CD4-positive, alpha-beta T cell treated with Interleukin-2 at 100 ng/mL for 4 hours (primary cell): Measurements from ENCODE around the gene NMNAT3.

Source experiments
- DNase-seq: peaks from one replicate; pipeline ENCODE4 v3.0.0-alpha.2; 2020; ENCODE audit warnings: low spot score

The NMNAT3 gene

DNA sequence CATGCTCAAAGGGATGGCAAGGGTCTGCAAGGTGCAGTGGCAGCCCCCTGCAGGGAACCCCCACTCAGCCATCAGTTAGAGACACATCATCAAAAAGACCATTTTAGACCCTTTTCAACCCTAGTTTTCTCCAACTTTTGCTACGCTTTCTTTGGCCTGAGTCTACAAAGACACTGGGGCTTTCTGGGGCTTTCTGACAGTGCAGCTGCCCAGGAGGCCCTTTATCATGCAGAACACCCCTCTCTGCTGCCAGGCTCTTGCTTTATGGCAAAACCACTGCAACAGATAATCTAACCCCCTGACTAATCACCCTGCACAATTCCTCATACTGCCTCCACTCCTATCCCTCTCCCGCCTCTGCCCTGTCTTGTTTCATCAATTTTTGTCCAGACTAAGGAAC, 2.4 kb downstream of the NMNAT3 start:
- DNase-seq: no peak

DNA sequence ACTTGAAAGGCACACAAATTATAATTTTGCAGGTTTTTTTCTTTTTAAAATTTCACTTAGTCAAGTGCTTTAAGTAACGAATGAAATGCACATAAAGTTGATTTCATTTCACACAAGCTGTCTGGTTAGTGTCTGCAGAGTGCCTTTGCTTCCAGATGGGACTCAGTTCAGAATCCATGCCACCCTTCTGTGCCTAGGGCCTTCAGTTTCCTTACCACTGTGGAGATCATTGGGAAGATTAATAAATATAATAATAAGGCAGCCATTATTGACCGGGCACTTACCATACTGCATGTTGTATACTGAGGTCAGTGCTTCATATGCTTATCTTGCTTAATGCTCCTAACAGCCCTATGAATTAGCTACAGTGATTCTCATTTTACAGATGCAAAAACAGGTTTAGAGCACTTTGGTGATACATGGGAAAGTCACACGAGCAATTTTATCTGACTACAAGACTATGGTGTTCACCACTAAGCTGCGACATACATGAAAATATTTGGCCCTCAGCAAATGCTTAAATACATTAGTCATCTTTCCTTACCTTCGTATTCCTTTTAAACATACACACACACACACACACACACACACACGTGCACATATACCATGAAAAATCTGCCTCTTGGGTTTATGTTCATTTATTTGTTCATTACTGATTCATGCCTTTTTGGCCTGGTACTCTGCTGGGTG, 3.1 kb downstream of the NMNAT3 start:
- no peak for DNase-seq

DNA sequence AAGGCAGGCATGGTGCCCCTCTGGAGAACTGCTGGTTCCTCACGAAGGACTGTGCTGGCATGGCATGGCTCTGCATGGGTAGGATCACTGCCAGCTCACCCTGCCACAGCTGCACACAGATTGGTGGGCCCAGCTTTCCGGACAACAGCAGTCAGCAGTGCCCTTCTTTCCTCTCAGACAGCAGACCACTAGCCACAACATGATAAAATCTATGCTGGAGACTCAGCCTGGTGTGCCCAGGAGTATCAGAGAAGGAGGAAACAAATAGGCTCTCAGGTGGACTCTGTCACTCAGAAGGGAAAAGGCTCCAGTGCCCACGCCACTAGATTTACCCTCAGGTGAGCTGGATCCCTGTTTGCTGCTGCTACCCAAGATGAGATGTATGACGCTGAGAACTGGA, 4.9 kb downstream of the NMNAT3 start:
- no peak for DNase-seq

DNA sequence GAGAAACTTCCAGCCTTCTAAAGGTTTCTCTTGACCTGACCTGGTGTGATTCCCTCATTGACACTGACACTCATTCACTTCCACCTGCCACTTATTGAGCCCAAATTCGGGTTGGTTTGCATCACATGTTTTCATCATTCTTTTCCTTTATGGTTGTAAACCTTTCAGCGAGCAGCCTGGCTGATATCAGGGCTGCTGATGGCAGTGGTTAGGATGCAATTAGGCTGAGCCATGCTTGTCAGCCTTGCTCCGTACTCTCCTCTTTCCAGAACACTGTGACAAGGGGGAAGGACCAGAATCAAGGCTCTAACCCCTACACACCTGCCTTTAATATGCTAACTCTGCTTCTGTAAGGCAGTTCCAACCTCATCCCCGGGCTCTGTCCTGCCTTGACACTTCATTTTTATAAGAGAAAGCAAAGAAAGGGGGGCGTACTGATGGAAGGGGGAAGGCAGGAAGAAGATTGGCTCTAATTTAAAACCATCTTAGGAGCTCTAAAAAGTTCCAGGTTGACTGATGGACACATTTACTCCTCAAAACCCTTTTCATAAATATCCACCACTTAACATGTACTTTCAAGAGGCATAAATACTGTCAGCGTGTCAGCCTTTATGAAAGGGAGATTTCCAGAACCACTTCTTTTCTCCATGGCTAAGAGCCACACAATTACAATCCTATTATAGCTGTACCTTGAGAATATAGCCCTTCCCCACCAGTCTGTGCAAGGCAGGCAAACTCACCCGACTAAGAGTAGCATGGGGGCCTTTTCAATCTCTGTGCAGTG, 5.7 kb downstream of the NMNAT3 start:
- no peak for DNase-seq

DNA sequence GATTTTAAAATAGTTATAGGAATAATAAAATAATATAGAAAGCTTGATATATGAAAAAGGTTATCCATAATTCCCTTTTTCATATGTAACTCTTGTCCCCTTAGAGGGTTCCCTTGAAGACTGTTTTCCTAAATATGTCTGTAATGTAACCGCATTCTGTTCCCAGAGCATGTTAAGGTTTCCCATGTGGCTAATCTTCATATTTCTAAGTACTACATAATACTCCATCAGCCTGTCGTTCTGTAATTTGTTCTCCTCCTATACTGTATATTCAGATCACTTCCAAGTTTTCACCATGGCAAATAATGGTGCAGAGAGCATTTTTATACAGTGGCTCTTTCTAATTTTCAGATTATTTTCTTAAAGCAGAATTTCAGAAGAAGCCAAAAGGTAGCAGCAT, 6.7 kb downstream of the NMNAT3 start:
- DNase-seq: no peak

DNA sequence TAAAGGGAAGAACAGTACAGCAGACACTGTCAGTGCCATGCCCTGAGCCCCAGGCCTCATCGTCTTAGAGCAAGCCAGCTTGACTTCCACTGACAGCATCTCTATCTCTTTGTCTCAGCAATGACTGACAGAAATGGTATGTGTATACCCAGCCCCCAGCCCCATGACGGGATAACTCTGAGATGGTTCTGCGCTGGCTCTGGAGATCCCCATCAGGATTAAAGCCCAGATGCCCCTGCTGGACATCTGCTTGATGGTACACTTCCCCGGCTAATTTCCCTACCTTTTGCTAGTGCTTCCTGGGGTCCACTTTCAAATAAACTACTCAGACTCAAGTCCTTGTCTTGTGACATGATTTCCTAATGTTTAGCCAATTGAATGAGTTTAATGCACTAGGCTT, 7.6 kb downstream of the NMNAT3 start:
- DNase-seq: no peak

DNA sequence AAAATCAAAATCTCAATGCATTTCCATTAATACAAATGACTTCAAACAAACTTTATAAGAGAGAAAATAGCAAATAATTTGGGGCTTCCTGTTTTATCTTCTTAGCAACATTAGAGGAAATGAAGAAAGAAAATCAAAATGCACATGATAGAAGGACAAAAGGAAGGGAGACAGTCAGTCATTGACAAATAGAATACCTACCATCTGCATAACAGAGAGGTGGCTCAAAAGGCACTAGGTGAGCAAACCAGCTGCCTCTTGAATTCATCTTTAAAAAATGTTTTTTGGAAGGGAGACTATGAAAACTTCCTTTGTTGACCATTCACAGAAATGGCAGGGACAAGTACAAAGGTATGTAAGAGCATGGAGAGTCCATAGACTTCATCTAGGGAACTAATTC, 9.4 kb downstream of the NMNAT3 start:
- no peak for DNase-seq

DNA sequence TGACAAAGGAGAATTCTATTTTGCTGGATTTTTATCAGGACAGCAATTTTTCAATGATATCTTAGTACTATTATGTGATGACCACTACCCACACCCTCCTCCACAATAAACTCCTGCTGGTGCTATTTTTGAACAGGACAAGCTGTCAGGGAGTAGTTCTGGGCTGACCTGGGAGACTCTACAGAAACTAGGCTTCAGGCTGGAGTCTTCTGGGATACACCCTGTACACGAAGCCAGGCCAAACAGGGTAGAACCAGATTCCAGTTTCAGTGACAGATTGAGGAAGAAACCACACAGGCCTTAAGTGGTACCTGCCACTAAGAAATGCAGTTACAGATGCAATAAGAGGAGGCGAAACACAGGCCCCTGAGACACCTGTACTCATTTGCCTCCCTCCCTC, 12.8 kb downstream of the NMNAT3 start:
- no peak for DNase-seq

DNA sequence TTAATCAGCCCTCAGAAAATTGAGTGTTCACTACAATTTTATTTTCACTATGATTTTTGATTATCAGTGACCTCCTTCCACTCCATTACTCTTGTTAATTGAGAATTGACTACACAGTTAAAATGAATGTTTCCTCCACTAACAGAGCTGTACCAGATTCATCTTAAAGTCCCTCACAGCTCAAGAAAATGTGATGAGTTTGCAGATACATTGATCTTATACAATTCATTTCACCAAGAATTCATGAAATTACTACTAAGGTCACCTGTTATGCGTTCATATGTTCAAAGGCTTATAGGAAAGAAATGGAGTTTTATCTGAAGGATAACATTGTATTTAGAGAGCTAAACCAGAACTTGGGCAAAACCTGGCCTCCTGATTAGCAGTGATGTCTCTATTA, 17.5 kb downstream of the NMNAT3 start:
- DNase-seq: no peak

DNA sequence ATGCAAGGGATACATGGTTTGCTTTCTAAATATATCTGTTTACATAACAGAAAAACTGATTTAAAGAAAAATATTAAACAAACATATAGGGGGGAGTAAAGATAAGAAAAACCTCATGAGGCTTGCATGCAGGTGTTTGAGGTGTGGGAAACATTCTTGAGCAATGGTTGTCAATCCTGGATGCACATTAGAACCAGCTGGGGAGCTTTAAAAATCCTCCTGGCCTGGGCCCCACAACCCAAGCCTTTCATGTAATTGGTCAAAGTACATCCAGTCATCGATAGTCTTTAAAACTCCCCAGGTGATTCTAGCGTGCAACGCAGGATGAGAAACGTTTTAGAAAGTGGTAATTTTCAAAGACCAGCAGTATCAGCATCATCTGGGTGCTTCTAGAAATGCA, 18.3 kb downstream of the NMNAT3 start:
- DNase-seq: no peak

DNA sequence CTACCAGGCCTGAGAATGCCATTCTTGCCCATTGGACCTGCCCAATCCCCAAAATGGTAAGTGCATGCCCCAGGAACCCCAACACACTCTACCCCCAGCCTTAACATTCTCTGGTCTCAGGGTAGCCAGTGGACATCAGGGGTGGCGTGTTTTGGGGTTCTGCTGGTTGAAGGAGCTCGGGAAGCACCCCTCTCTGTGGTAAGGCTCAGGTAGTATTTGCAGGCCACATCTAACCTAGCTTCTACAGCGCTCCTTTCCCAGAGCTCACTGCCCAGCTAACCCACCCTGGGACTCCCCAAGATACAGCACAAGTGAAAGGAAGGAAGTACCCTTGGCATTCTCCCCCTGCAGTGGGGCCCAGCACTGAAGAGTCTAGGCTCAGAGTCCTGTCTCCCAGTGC, 19.8 kb downstream of the NMNAT3 start:
- DNase-seq: no peak

DNA sequence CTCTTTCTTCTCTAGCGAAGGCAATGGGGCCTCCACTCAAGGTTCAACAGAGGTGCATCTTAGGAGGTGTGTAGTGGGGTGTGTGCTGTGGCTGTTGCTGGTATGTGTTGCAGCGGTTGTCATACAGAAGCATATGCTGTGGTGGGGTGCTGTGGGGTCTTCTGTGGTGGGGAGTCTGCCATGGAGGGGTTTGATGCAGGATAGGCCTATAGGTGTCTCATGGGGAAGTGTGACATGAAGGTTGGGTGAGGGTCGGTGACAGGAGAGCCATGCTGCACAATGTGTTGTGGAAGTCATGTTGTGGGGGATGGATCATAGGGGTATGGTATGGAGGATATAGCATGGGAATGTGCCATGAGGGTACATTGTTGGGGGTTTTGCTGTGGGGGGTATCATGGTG, 20.3 kb downstream of the NMNAT3 start:
- no peak for DNase-seq

DNA sequence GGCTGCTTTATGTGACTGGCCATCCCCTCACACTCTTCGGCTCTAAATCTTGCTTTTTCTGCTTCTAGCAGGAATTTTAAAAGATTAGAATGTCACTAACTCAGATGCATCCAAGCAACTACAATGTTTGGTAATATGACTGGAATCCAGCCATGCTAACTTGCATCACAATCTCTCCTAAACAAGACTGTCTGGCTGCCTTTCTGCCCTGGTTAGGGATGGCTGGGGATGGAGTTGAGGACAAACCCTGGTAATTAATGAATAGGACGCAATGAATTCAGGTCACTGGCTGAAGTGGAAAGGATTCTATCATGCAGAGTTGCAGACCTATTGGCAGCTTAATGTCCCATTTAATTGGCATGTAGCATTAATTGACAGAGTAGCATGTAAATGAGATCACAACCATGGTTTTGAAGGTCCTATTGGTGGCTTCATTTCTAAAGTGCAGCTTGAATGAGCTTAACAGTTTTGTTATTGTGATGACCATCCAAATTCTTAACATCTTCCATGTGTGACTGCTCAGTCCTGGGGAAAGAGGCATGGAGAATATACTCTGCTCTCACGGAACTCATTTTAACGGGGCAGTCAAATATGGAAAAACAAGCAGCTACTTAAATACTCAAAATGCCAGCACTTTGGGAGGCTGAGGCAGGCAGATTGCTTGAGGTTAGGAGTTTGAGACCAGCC, 21.7 kb downstream of the NMNAT3 start:
- no peak for DNase-seq

DNA sequence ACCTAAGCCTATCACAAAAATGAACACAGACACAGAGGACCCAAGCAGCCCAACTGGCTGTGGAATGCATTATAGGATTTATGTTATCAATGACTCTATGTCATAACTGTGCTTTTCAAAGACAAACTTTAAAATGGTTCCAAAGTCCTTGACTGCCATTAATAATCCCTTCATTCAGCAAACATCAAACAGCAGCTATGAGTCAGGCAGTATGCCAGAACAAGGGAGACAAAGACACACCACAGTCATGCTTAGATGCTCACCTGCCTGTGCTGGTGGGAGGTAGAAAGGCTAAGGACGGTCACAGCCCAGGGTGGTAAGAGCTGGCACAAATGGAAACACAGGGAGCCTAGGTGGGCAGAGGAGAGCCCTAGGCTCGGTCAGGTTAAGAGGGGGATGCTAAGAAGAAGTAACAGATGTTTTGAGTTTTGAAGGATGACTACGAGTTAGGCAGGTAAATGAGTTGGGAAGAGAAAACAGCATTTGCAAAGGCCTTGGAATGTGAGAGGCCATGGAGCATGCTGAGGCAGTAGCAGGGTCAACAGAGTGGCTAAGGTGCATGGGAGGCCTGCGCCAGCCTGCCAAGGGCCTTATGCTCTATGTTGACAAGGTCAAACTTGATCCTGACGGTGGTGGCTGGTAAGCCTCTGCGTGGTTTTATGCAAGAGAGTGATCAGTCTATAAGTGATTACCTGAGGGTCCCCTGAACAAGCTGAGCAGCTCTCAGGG, 23.0 kb downstream of the NMNAT3 start:
- DNase-seq: no peak

DNA sequence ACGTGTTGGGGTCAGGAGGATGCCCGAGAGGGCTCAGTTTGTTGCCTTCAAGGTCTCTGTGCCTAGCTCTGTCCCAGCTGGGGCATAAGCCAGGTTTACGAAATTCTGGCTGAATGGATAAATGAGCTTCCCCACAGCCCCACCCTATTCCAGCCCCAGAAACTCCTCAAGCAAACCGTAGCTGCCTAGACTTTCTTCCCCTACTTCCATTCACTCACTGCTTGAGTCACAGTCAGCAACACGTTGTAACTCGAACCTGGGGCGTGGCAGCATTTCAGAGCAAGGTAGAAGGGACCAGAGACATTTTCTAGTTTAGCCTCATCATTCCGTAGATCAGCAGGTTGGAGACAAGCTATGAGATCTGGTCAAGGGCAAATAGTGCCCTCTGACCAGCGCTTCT, 24.2 kb downstream of the NMNAT3 start:
- no peak for DNase-seq

DNA sequence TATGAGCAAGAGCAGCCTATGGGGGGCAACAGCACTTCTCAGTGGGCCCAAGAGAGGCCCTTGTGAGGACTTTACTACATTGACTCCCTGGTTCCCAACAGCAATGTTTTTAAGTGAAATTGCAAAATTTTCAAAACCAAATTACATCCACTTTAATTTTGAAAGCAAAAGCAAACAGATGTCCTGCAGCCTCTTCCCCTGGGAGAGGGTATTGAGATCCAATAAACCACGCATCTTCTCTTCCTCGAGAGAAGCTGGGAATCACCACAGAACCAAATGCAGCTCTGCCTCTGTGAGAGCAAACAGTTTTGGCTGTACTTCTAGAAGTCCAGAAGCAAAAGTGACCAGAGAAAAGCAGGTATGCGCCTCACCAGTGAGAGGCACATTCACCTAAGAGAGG, 25.2 kb downstream of the NMNAT3 start:
- no peak for DNase-seq

DNA sequence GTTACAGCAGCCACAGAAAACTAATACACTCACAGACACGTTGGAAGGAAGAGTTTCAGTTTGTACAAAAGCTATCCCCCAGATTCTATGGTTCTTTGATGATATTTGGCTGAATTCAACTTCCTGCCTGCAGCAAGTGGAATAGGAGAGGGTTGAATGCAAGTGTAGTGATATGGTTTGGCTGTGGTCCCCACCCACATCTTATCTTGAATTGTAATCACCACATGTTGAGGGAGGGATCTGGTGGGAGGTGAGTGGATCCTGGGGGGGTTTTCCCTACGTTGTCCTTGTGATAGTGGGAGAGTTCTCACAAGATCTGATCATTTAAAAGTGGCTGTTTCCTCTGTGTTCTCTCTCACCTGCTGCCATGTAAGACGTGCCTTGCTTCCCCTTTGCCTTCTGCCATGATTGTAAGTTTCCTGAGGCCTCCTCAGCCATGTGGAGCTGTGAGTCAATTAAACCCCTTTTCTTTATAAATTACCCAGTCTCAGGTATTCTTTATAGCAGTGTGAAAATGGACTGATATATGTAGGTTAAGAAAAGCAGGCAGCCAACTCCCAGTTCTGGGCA, 29.8 kb downstream of the NMNAT3 start:
- DNase-seq: no peak

DNA sequence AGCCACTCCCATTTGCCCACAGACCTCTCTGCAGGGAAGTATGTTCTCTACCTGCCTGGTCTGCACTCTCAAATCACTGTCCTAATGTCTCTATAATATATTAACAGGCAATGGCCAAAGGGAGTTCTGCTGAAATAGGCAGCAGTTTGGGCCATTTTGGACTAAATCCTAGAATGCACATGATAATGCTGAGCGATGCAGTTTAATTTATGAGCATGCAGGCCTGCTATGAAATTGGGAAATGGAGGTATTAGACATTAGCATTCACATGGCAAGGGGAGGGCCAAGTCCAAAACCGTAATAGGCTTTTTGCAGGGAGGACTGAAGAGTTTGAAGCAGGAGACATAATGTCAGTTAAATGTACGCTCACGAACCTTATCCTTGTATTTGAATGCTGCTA, 31.3 kb downstream of the NMNAT3 start:
- DNase-seq: no peak

DNA sequence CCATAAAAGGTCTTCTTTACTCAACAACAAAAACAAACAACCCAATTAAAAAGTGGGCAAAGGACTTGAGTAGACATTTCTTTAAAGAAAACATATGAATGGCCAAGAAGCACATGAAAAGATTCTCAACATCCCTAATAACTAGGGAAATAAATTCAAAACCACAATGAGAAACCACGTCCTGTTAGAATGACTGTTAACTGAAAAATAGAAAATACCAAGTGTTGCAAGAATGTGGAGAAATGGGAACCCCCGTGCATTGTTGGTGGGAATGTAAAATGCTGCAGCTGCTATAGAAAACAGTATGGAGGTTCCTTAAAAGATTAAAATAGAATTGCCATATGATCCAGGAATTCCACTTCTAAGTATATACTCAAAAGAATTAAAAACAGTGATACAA, 34.8 kb downstream of the NMNAT3 start:
- DNase-seq: no peak

DNA sequence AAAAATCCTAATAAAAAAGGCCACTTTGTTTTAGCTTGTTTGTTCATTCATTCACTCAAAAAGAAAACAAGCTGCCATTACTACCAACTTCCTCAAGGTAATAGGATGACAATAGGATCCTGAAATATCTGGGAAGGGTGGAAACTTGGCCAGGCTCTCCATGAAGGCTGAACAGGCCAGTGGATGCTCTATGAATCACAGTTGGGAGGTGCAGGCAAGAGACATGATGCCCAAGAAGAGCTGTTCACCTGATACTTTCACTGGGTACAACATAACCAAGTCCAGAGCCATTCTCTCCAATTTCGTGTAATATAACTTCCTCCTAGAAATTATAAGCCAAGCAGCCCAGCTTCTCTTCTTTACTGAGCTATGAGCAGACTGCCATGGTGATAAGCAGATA, 37.3 kb downstream of the NMNAT3 start:
- DNase-seq: no peak

DNA sequence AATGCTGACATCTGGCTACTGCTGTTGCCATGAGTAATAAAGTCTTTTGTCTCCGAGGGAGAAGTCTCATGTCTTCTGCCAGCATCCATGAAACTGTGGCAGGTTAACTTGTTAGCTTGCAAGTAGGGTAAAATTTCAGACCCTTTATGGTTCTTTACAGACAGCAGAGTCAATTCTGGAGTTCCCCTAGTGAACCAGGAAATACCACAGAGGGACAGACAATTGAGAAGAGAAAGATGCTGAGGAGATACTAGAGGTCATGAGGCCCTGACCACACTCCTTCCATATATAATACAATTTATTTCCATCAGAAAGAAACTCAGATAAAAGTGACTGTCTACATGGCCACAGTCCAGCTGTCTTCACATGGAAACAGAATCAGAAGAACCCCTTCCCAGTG, 38.1 kb downstream of the NMNAT3 start:
- DNase-seq: no peak

DNA sequence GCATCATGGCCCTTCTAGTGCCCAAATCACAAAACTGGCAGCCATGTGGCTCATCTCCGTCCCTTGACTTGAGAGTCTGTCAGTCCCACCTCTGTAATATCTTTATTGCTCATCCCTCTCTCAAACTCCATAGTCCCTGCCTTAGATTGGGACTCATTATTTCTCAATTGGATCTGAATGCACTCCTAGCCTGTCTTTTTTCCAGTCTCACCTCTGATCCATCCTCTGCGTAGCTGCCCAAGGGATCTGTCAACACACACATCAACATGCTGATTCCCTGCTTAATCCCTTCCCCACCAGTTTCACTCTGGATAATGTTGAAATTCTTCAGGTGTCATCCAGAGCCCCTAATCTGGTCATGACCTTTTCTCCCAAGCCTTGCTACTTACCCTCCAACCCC, 39.3 kb downstream of the NMNAT3 start:
- DNase-seq: no peak
